WTC11 (cell line): Measurements from ENCODE around the gene AFM. TPM values are rescaled to one million over a fixed set of nuclear protein-coding genes. Genes with fewer than 3 reads are reported as not detected.

Source experiments
- ATAC-seq: fragments of 200-7000 bp; cut with Tn5 transposase; 2 replicates; pipeline ENCODE4 v1.10.0; 2021; ENCODE audit warnings: mild to moderate bottlenecking, moderate library complexity
- CTCF ChIA-PET: fragments of 300-600 bp; sonication (Branson Sonifier 250); formaldehyde crosslinking; loops from one replicate; lab custom pipeline; 2021; ENCODE audit warnings: antibody characterized with exemption; lab: Charles Lee
- POLR2A ChIA-PET: fragments of 350-600 bp; sonication (Branson Sonifier 250); formaldehyde crosslinking; loops from one replicate; lab custom pipeline; 2021; ENCODE audit warnings: antibody characterized with exemption; lab: Charles Lee
- DNase-seq: peaks from one replicate; pipeline ENCODE4 v3.0.0; 2021; ENCODE audit warnings: low spot score
- H3K27ac Mint-ChIP-seq: 2 replicates; pipeline ENCODE4 v1.8.0; 2021; ENCODE audit warnings: mixed read lengths
- H3K27me3 Mint-ChIP-seq: 2 replicates; pipeline ENCODE4 v1.8.0; 2021; ENCODE audit warnings: low read depth, mild to moderate bottlenecking, moderate library complexity, mixed read lengths
- H3K36me3 Mint-ChIP-seq: 2 replicates; pipeline ENCODE4 v1.8.0; 2021; ENCODE audit warnings: mixed read lengths
- H3K4me1 Mint-ChIP-seq: 2 replicates; pipeline ENCODE4 v1.8.0; 2022; ENCODE audit warnings: mixed read lengths
- H3K4me3 Mint-ChIP-seq: 2 replicates; pipeline ENCODE4 v1.8.0; 2021; ENCODE audit warnings: mild to moderate bottlenecking, moderate library complexity, mixed read lengths
- H3K9me3 Mint-ChIP-seq: 2 replicates; pipeline ENCODE4 v1.8.0; 2021; ENCODE audit warnings: mixed read lengths
- CREB1 ChIP-seq: sonication (generic); formaldehyde crosslinking; IDR thresholded peaks from 2 replicates; pipeline ENCODE4 v1.8.0; 2023; ENCODE audit warnings: mild to moderate bottlenecking, missing genetic modification reagents
- EMX1 ChIP-seq: fragments of 250-450 bp; sonication (Bioruptor Pico); IDR thresholded peaks from 2 replicates; pipeline ENCODE4 v1.8.0; 2021; ENCODE audit warnings: mild to moderate bottlenecking
- HMGA2 ChIP-seq: fragments of 250-450 bp; sonication (Bioruptor Pico); IDR thresholded peaks from 2 replicates; pipeline ENCODE4 v1.4.0; 2021; ENCODE audit warnings: mild to moderate bottlenecking, moderate library complexity
- JAZF1 ChIP-seq: fragments of 250-450 bp; sonication (Bioruptor Pico); IDR thresholded peaks from 2 replicates; pipeline ENCODE4 v1.9.0; 2021; ENCODE audit warnings: moderate library complexity, mild to moderate bottlenecking, inconsistent platforms
- JUN ChIP-seq: sonication (generic); formaldehyde crosslinking; IDR thresholded peaks from 2 replicates; pipeline ENCODE4 v1.8.0; 2023; ENCODE audit warnings: mild to moderate bottlenecking, missing genetic modification reagents
- RORB ChIP-seq: fragments of 250-450 bp; sonication (Bioruptor Pico); IDR thresholded peaks from 2 replicates; pipeline ENCODE4 v1.9.0; 2021; ENCODE audit warnings: mild to moderate bottlenecking
- SOX15 ChIP-seq: fragments of 250-450 bp; sonication (Bioruptor Pico); IDR thresholded peaks from 2 replicates; pipeline ENCODE4 v1.9.0; 2021; ENCODE audit warnings: mild to moderate bottlenecking
- ZBTB21 ChIP-seq: sonication (generic); formaldehyde crosslinking; IDR thresholded peaks from 2 replicates; pipeline ENCODE4 v1.8.1; 2023; ENCODE audit warnings: mild to moderate bottlenecking, missing genetic modification reagents, borderline replicate concordance
- ZNF138 ChIP-seq: sonication (generic); formaldehyde crosslinking; conservative IDR thresholded peaks from 2 replicates; pipeline ENCODE4 v1.8.1; 2022; ENCODE audit warnings: mild to moderate bottlenecking, moderate library complexity, missing genetic modification reagents
- ZNF232 ChIP-seq: sonication (generic); formaldehyde crosslinking; IDR thresholded peaks from 2 replicates; pipeline ENCODE4 v1.8.0; 2022; ENCODE audit warnings: mild to moderate bottlenecking, missing genetic modification reagents
- ZNF423 ChIP-seq: fragments of 250-450 bp; sonication (Bioruptor Pico); IDR thresholded peaks from 2 replicates; pipeline ENCODE4 v2.1.2; 2022; ENCODE audit warnings: mild to moderate bottlenecking, moderate library complexity
- total RNA-seq: library from RNA; stranded (reverse); gene quantifications from 3 replicates; pipeline ENCODE4 v1.2.3, GENCODE V29; 2021
- TF ChIP-seq, protein P1 (sequence below): sonication (generic); formaldehyde crosslinking; IDR thresholded peaks from 2 replicates; pipeline ENCODE4 v1.8.1; 2023; ENCODE audit warnings: mild to moderate bottlenecking, missing genetic modification reagents, moderate library complexity
- TF ChIP-seq, protein P2 (sequence below): fragments of 250-450 bp; sonication (Bioruptor Pico); IDR thresholded peaks from 2 replicates; pipeline ENCODE4 v2.1.2; 2022; ENCODE audit warnings: mild to moderate bottlenecking, moderate library complexity
- TF ChIP-seq, protein P3 (sequence below): sonication (generic); formaldehyde crosslinking; IDR thresholded peaks from 2 replicates; pipeline ENCODE4 v1.8.1; 2022; ENCODE audit warnings: missing genetic modification reagents, borderline replicate concordance
- TF ChIP-seq, protein P4 (sequence below): fragments of 250-450 bp; sonication (Bioruptor Pico); IDR thresholded peaks from 2 replicates; pipeline ENCODE4 v1.8.0; 2021; ENCODE audit warnings: mild to moderate bottlenecking
- TF ChIP-seq, protein P5 (sequence below): sonication (generic); formaldehyde crosslinking; IDR thresholded peaks from 2 replicates; pipeline ENCODE4 v1.8.0; 2023; ENCODE audit warnings: missing genetic modification reagents, mild to moderate bottlenecking, borderline replicate concordance
- TF ChIP-seq, protein P6 (sequence below): sonication (generic); formaldehyde crosslinking; IDR thresholded peaks from 2 replicates; pipeline ENCODE4 v1.8.0; 2022; ENCODE audit warnings: missing genetic modification reagents
- TF ChIP-seq, protein P7 (sequence below): sonication (generic); formaldehyde crosslinking; IDR thresholded peaks from 2 replicates; pipeline ENCODE4 v1.8.1; 2023; ENCODE audit warnings: mild to moderate bottlenecking, moderate library complexity, missing genetic modification reagents

AFM gene
- total RNA-seq, 1 experiment from 2014 or later: not detected

DNA sequence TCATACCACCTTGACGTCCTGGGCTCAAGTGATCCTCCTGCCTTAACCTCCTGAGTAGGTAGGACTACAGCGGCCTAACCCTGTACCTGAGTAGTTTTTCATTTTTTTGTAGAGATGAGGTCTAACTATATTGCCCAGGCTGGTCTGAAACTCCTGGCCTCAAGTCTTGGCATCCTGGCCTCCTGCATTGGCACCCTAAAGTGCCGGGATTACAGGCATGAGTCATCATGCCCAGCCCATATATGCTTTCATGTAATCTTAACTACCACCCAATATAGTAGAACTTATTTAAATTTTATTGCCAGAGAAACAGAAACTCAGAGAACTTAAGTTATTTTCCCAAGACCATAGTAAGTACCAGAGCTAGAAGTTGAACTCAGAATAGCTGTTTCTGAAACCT, 27.1 kb downstream of the AFM start:
- no peak overlapping the region for H3K27ac Mint-ChIP-seq
- peaks cover 5% of the 10 kb centered on the region; the same call in 1 of the 2 replicates for H3K4me1 Mint-ChIP-seq
- 0 out of 2 replicates have a peak, but pooled peaks cover 7% of the 10 kb centered on the region for H3K9me3 Mint-ChIP-seq
- ChIA-PET CTCF (no interaction called here), POLR2A (no interaction called here)
- no peak overlapping the region for H3K4me3 Mint-ChIP-seq
- no peak for ATAC-seq
- no peaks in the 10 kb centered on the region for H3K36me3 Mint-ChIP-seq
- H3K27me3 Mint-ChIP-seq: no peaks in the 10 kb centered on the region
- no peak for TF ChIP-seq EMX1
- TF ChIP-seq, protein P1, sequence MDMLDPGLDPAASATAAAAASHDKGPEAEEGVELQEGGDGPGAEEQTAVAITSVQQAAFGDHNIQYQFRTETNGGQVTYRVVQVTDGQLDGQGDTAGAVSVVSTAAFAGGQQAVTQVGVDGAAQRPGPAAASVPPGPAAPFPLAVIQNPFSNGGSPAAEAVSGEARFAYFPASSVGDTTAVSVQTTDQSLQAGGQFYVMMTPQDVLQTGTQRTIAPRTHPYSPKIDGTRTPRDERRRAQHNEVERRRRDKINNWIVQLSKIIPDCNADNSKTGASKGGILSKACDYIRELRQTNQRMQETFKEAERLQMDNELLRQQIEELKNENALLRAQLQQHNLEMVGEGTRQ (CRISPR knock-in tag): no peak
- TF ChIP-seq, protein P2, sequence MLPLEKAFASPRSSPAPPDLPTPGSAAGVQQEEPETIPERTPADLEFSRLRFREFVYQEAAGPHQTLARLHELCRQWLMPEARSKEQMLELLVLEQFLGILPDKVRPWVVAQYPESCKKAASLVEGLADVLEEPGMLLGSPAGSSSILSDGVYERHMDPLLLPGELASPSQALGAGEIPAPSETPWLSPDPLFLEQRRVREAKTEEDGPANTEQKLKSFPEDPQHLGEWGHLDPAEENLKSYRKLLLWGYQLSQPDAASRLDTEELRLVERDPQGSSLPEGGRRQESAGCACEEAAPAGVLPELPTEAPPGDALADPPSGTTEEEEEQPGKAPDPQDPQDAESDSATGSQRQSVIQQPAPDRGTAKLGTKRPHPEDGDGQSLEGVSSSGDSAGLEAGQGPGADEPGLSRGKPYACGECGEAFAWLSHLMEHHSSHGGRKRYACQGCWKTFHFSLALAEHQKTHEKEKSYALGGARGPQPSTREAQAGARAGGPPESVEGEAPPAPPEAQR: no peak
- TF ChIP-seq, protein P3, sequence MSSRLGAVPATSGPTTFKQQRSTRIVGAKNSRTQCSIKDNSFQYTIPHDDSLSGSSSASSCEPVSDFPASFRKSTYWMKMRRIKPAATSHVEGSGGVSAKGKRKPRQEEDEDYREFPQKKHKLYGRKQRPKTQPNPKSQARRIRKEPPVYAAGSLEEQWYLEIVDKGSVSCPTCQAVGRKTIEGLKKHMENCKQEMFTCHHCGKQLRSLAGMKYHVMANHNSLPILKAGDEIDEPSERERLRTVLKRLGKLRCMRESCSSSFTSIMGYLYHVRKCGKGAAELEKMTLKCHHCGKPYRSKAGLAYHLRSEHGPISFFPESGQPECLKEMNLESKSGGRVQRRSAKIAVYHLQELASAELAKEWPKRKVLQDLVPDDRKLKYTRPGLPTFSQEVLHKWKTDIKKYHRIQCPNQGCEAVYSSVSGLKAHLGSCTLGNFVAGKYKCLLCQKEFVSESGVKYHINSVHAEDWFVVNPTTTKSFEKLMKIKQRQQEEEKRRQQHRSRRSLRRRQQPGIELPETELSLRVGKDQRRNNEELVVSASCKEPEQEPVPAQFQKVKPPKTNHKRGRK: no peak
- DNase-seq: no peak

DNA sequence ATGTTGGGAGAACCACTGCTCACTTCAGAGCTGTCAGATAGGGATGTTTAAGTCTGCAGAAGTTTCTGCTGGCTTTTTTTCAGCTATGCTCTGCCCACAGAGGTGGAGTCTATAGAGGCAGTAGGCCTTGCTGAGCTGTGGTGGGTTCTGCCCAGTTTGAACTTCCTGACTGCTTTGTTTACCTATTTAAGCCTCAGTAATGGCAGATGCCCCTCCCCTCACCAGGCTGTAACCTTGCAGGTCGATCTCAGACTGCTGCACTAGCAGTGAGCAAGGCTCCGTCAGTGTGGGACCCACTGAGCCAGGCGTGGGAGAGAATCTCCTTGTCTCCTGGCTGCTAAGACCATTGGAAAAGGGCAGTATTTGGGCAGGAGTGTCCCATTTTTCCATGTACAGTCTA, 36.8 kb downstream of the AFM start:
- POLR2A ChIA-PET: no interaction called here
- H3K9me3 Mint-ChIP-seq: peaks cover 44% of the 10 kb centered on the region
- DNase-seq (no peak), ATAC-seq (no peak)
- H3K27me3 Mint-ChIP-seq: no peaks in the 10 kb centered on the region
- no peak overlapping the region for H3K27ac Mint-ChIP-seq
- no peak overlapping the region for H3K4me3 Mint-ChIP-seq
- H3K36me3 Mint-ChIP-seq: peaks cover 26% of the 10 kb centered on the region
- peaks cover 21% of the 10 kb centered on the region for H3K4me1 Mint-ChIP-seq
- CTCF ChIA-PET: no interaction called here
- no peak for TF ChIP-seq SOX15
- TF ChIP-seq, protein P3: no peak
- TF ChIP-seq, protein P4, sequence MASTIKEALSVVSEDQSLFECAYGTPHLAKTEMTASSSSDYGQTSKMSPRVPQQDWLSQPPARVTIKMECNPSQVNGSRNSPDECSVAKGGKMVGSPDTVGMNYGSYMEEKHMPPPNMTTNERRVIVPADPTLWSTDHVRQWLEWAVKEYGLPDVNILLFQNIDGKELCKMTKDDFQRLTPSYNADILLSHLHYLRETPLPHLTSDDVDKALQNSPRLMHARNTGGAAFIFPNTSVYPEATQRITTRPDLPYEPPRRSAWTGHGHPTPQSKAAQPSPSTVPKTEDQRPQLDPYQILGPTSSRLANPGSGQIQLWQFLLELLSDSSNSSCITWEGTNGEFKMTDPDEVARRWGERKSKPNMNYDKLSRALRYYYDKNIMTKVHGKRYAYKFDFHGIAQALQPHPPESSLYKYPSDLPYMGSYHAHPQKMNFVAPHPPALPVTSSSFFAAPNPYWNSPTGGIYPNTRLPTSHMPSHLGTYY: no peak
- TF ChIP-seq, protein P5, sequence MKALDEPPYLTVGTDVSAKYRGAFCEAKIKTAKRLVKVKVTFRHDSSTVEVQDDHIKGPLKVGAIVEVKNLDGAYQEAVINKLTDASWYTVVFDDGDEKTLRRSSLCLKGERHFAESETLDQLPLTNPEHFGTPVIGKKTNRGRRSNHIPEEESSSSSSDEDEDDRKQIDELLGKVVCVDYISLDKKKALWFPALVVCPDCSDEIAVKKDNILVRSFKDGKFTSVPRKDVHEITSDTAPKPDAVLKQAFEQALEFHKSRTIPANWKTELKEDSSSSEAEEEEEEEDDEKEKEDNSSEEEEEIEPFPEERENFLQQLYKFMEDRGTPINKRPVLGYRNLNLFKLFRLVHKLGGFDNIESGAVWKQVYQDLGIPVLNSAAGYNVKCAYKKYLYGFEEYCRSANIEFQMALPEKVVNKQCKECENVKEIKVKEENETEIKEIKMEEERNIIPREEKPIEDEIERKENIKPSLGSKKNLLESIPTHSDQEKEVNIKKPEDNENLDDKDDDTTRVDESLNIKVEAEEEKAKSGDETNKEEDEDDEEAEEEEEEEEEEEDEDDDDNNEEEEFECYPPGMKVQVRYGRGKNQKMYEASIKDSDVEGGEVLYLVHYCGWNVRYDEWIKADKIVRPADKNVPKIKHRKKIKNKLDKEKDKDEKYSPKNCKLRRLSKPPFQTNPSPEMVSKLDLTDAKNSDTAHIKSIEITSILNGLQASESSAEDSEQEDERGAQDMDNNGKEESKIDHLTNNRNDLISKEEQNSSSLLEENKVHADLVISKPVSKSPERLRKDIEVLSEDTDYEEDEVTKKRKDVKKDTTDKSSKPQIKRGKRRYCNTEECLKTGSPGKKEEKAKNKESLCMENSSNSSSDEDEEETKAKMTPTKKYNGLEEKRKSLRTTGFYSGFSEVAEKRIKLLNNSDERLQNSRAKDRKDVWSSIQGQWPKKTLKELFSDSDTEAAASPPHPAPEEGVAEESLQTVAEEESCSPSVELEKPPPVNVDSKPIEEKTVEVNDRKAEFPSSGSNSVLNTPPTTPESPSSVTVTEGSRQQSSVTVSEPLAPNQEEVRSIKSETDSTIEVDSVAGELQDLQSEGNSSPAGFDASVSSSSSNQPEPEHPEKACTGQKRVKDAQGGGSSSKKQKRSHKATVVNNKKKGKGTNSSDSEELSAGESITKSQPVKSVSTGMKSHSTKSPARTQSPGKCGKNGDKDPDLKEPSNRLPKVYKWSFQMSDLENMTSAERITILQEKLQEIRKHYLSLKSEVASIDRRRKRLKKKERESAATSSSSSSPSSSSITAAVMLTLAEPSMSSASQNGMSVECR (CRISPR knock-in tag): no peak
- TF ChIP-seq, protein P6, sequence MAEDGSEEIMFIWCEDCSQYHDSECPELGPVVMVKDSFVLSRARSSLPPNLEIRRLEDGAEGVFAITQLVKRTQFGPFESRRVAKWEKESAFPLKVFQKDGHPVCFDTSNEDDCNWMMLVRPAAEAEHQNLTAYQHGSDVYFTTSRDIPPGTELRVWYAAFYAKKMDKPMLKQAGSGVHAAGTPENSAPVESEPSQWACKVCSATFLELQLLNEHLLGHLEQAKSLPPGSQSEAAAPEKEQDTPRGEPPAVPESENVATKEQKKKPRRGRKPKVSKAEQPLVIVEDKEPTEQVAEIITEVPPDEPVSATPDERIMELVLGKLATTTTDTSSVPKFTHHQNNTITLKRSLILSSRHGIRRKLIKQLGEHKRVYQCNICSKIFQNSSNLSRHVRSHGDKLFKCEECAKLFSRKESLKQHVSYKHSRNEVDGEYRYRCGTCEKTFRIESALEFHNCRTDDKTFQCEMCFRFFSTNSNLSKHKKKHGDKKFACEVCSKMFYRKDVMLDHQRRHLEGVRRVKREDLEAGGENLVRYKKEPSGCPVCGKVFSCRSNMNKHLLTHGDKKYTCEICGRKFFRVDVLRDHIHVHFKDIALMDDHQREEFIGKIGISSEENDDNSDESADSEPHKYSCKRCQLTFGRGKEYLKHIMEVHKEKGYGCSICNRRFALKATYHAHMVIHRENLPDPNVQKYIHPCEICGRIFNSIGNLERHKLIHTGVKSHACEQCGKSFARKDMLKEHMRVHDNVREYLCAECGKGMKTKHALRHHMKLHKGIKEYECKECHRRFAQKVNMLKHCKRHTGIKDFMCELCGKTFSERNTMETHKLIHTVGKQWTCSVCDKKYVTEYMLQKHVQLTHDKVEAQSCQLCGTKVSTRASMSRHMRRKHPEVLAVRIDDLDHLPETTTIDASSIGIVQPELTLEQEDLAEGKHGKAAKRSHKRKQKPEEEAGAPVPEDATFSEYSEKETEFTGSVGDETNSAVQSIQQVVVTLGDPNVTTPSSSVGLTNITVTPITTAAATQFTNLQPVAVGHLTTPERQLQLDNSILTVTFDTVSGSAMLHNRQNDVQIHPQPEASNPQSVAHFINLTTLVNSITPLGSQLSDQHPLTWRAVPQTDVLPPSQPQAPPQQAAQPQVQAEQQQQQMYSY (CRISPR knock-in tag): no peak
- TF ChIP-seq CREB1: no peak
- no peak for TF ChIP-seq ZBTB21 (CRISPR knock-in tag)
- TF ChIP-seq HMGA2 (CRISPR knock-in tag): no peak
- TF ChIP-seq RORB (CRISPR knock-in tag): no peak
- no peak for TF ChIP-seq JAZF1 (CRISPR knock-in tag)
- TF ChIP-seq JUN (CRISPR knock-in tag): no peak
- TF ChIP-seq, protein P7, sequence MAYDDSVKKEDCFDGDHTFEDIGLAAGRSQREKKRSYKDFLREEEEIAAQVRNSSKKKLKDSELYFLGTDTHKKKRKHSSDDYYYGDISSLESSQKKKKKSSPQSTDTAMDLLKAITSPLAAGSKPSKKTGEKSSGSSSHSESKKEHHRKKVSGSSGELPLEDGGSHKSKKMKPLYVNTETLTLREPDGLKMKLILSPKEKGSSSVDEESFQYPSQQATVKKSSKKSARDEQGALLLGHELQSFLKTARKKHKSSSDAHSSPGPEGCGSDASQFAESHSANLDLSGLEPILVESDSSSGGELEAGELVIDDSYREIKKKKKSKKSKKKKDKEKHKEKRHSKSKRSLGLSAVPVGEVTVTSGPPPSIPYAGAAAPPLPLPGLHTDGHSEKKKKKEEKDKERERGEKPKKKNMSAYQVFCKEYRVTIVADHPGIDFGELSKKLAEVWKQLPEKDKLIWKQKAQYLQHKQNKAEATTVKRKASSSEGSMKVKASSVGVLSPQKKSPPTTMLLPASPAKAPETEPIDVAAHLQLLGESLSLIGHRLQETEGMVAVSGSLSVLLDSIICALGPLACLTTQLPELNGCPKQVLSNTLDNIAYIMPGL (CRISPR knock-in tag): no peak
- TF ChIP-seq ZNF423 (CRISPR knock-in tag): no peak
- no peak for TF ChIP-seq ZNF138 (CRISPR knock-in tag)
- no peak for TF ChIP-seq ZNF232 (CRISPR knock-in tag)
